Measurements from ENCODE around the gene RNU4-1.

DNA sequence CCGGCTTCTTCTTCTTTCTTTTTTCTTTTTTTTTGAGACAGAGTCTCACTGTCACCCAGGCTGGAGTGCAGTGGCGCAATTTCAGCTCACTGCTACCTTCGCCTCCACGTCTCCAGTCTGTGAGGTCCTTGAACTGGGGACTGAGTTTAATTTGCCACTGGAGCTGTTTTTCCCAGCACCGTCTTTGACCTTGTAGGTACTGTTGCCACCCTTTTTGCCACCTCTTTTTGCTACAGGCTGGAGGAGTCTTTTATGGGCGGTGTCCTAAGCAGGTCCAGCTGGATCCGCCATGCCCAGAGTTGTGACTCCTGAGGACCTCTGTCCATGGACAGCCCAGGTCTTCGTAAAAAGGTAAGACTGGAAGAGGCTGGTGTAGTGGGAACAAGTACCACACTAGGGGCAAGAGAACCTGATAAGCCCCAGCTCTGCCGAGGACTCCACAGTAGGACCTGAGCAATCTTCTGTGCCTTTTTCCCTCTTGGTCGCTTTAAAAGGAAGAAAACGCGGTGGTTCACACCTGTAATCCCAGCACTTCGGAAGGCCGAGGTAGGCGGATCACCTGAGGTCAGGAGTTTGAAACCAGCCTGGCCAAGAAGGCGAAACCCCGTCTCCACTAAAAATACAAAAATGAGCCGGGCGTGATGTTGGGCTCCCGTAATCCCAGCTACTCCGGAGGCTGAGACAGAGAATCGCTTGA lies 2.3 kb downstream of the RNU4-1 start:
- TF ChIP-seq, protein P1, sequence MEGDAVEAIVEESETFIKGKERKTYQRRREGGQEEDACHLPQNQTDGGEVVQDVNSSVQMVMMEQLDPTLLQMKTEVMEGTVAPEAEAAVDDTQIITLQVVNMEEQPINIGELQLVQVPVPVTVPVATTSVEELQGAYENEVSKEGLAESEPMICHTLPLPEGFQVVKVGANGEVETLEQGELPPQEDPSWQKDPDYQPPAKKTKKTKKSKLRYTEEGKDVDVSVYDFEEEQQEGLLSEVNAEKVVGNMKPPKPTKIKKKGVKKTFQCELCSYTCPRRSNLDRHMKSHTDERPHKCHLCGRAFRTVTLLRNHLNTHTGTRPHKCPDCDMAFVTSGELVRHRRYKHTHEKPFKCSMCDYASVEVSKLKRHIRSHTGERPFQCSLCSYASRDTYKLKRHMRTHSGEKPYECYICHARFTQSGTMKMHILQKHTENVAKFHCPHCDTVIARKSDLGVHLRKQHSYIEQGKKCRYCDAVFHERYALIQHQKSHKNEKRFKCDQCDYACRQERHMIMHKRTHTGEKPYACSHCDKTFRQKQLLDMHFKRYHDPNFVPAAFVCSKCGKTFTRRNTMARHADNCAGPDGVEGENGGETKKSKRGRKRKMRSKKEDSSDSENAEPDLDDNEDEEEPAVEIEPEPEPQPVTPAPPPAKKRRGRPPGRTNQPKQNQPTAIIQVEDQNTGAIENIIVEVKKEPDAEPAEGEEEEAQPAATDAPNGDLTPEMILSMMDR (IDR thresholded peaks at IDR 0.05), result no peak
- TF ChIP-seq POLR2A (IDR thresholded peaks at IDR 0.05) (no peak), EP300 (IDR thresholded peaks at IDR 0.05) (no peak), POLR2AphosphoS5 (IDR thresholded peaks at IDR 0.05) (no peak)
